ENCODE data around the gene PDIA4. TPM values are rescaled to one million over a fixed set of nuclear protein-coding genes. Genes with fewer than 3 reads are reported as not detected.
"Not testable (repeated sequence)": the region's sequence is repeated elsewhere in the genome, so short reads cannot be mapped to it uniquely, and the experiment has no call there.

The PDIA4 gene
- total and polyA plus RNA-seq, 2 experiments from 2014 or later = 371 to 413 TPM

DNA sequence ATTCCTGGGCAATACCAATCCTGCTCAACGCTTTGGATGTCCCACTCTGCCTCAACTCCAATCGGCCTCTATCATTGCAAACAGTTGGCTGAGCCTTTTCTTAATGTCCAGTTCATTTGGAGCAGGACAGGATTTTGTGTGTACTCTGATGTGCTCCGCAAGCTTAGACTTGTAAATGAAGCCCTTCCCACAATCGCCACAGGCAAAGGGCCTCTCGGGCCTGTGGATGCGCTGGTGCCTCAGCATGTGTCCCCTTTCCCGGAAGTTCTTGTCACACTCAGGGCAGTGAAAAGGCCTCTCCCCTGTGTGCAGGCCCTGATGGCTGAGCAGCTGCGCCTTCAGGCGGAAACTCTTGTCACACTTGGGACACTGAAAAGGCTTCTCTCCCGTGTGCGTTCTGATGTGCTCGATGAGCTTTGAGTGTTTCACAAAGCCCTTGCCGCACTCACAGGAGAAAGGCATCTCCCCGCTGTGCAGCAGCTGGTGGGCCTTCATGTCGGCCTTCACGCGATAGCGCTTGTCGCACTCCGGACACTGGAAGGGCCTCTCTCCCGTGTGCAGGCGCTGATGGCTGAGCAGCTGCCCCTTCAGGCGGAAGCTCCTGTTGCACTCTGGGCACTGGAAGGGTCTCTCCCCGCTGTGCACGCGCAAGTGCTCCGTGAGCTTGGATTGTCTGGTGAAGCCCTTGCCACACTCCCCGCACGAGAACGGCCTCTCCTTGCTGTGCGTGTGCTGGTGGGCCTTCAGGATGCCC is 42.2 kb upstream of the PDIA4 start:
- H3K27ac ChIP-seq = no peak overlapping the region
- no peaks in the 10 kb centered on the region for H3K79me2 ChIP-seq
- 96% methylated on average over 31 of the region's 31 CpGs for WGBS (ENCODE audit: low lambda C conversion rate, missing lambda C conversion rate)
- H4K20me1 ChIP-seq (ENCODE audit: insufficient read depth, poor library complexity, severe bottlenecking) = no peaks in the 10 kb centered on the region
- H3K4me3 ChIP-seq = no peak overlapping the region
- H3K9me3 ChIP-seq (ENCODE audit: low read depth) = no peaks in the 10 kb centered on the region
- TF ChIP-seq EZH2phosphoT487 (IDR thresholded peaks at IDR 0.05; ENCODE audit: low read depth, severe bottlenecking, unreplicated experiment) (no peak), EZH2 (IDR thresholded peaks at IDR 0.05; ENCODE audit: borderline replicate concordance) (no peak)
- TF ChIP-seq, protein P1, sequence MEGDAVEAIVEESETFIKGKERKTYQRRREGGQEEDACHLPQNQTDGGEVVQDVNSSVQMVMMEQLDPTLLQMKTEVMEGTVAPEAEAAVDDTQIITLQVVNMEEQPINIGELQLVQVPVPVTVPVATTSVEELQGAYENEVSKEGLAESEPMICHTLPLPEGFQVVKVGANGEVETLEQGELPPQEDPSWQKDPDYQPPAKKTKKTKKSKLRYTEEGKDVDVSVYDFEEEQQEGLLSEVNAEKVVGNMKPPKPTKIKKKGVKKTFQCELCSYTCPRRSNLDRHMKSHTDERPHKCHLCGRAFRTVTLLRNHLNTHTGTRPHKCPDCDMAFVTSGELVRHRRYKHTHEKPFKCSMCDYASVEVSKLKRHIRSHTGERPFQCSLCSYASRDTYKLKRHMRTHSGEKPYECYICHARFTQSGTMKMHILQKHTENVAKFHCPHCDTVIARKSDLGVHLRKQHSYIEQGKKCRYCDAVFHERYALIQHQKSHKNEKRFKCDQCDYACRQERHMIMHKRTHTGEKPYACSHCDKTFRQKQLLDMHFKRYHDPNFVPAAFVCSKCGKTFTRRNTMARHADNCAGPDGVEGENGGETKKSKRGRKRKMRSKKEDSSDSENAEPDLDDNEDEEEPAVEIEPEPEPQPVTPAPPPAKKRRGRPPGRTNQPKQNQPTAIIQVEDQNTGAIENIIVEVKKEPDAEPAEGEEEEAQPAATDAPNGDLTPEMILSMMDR (IDR thresholded peaks at IDR 0.05; ENCODE audit: poor library complexity) = no peak
- no peak for DNase-seq (ENCODE audit: low spot score)
- no peak overlapping the region for H2AFZ ChIP-seq
- H3K4me2 ChIP-seq = no peak overlapping the region
- no peaks in the 10 kb centered on the region for H3K9me2 ChIP-seq (replicated peaks; ENCODE audit: insufficient read depth)
- H3K4me1 ChIP-seq (ENCODE audit: insufficient read depth) = no peaks in the 10 kb centered on the region
- H3K36me3 ChIP-seq (replicated peaks; ENCODE audit: insufficient read depth, low read depth) = no peaks in the 10 kb centered on the region
- H3K27me3 ChIP-seq = no peaks in the 10 kb centered on the region

DNA sequence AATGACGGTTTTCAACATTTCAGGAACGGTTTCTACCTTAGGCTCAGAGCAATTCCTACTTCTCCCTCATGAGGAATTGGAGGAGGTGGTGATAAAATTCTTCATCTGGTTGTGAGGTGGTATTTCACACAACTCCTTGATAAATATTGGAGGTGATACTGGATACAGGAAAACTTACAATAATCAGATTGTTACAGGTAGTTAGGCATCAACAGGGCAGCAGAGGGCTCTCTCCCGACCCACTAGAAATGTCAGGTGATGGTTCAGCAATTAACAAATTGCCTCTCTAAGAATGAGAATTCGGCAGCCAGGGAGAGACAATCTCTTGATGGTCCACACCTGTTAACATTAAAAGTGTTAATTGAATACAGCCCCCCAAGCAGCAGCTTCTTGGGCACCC is 39.6 kb upstream of the PDIA4 start:
- Histone ChIP-seq H3K9me3 (ENCODE audit: low read depth) (no peaks in the 10 kb centered on the region), H3K79me2 (peaks cover 4% of the 10 kb centered on the region), H3K27me3 (no peaks in the 10 kb centered on the region), H2AFZ (no peak overlapping the region), H4K20me1 (ENCODE audit: insufficient read depth, poor library complexity, severe bottlenecking) (no peaks in the 10 kb centered on the region), H3K27ac (no peak overlapping the region), H3K4me3 (no peak overlapping the region), H3K4me2 (no peak overlapping the region), H3K36me3 (replicated peaks; ENCODE audit: insufficient read depth, low read depth) (no peaks in the 10 kb centered on the region), H3K9me2 (replicated peaks; ENCODE audit: insufficient read depth) (no peaks in the 10 kb centered on the region), H3K4me1 (ENCODE audit: insufficient read depth) (no peaks in the 10 kb centered on the region)
- TF ChIP-seq, protein P1 (IDR thresholded peaks at IDR 0.05; ENCODE audit: poor library complexity) = no peak
- no peak for DNase-seq (ENCODE audit: low spot score)
- WGBS (ENCODE audit: low lambda C conversion rate, missing lambda C conversion rate) = 82% methylated on average over 4 of the region's 4 CpGs

DNA sequence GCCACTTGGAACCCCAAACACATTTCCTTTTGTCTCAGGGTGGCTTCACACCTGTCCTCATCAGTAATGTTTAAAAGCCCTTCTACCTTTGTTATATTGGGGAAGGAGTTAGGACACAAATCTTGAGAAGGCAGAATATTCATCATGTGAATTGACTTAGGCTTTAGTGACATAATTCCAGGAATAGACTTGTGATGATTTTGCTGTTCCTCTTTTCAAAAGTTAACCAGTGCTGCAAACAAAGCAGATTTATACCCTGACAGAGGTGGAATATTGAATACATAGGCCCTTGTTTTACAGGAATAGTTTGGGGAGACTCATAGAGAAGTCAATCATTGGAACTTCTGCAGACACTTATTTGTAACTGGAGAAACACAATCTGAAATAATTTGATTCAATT is 35.2 kb upstream of the PDIA4 start:
- H3K79me2 ChIP-seq = peaks cover 4% of the 10 kb centered on the region
- H3K36me3 ChIP-seq (replicated peaks; ENCODE audit: insufficient read depth, low read depth) = no peaks in the 10 kb centered on the region
- no peaks in the 10 kb centered on the region for H3K4me1 ChIP-seq (ENCODE audit: insufficient read depth)
- H3K27ac ChIP-seq = no peak overlapping the region
- no peak overlapping the region for H2AFZ ChIP-seq
- H3K27me3 ChIP-seq = no peaks in the 10 kb centered on the region
- H3K4me2 ChIP-seq = no peak overlapping the region
- no peak for DNase-seq (ENCODE audit: low spot score)
- no peak overlapping the region for H3K4me3 ChIP-seq
- H3K9me2 ChIP-seq (replicated peaks; ENCODE audit: insufficient read depth) = no peaks in the 10 kb centered on the region
- H3K9me3 ChIP-seq (ENCODE audit: low read depth) = no peaks in the 10 kb centered on the region
- H4K20me1 ChIP-seq (ENCODE audit: insufficient read depth, poor library complexity, severe bottlenecking) = no peaks in the 10 kb centered on the region
- TF ChIP-seq EZH2phosphoT487 (IDR thresholded peaks at IDR 0.05; ENCODE audit: low read depth, severe bottlenecking, unreplicated experiment) (no peak), EZH2 (IDR thresholded peaks at IDR 0.05; ENCODE audit: borderline replicate concordance) (no peak)
- TF ChIP-seq, protein P1 (IDR thresholded peaks at IDR 0.05; ENCODE audit: poor library complexity) = no peak

DNA sequence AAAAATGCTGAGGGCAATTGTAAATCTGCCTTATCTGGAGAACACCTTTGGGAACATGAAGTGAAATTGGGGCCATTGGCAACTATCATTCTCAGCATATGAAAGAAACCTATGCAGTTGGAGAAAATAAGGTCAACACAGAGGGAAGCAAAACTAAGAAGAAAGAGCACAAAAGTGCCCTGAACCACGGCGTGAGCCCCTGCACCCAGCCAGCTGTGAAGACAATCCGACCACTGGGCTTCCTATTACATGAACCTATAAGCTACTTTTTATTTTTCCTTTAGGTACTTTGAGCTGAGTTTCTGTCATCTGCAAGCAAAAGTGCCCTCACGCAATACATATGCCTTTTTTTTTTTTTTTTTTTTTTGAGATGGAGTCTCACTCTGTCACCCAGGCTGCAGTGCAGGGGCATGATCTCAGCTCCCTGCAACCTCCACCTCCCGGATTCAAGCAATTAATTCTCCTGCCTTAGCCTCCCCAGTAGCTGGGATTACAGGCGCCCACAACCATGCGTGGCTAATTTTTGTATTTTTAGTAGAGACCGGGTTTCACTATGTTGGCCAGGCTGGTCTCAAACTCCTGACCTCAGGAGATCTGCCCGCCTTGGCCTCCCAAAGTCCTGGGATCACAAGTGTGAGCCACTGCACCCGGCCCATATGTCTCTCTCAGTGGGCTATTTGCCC is 34.1 kb upstream of the PDIA4 start:
- not testable (repeated sequence) for H3K4me2 ChIP-seq; H3K27ac ChIP-seq; H3K9me3 ChIP-seq (ENCODE audit: low read depth); H3K79me2 ChIP-seq; H3K9me2 ChIP-seq (replicated peaks; ENCODE audit: insufficient read depth); DNase-seq (ENCODE audit: low spot score); H2AFZ ChIP-seq; H3K27me3 ChIP-seq; H3K36me3 ChIP-seq (replicated peaks; ENCODE audit: insufficient read depth, low read depth); H3K4me1 ChIP-seq (ENCODE audit: insufficient read depth); H4K20me1 ChIP-seq (ENCODE audit: insufficient read depth, poor library complexity, severe bottlenecking); H3K4me3 ChIP-seq
- 87% methylated on average over 10 of the region's 10 CpGs for WGBS (ENCODE audit: low lambda C conversion rate, missing lambda C conversion rate)
